GM12878 (cell line): ENCODE data around the gene CLEC5A. TPM values are rescaled to one million over a fixed set of nuclear protein-coding genes. Genes with fewer than 3 reads are reported as not detected.

Source experiments
- ATAC-seq: fragments of 200-7000 bp; cut with Tn5 transposase; 3 replicates; pipeline ENCODE4 v1.9.1; 2020; ENCODE audit warnings: mild to moderate bottlenecking, moderate library complexity
- BruUV-seq: library from RNA; stranded (reverse); fragments of 400-500 nt; replicated peaks from 2 replicates; lab custom pipeline; 2021; lab: Mats Ljungman, UMichigan
- CTCF ChIA-PET: fragments of 300-600 bp; sonication (Branson Sonifier 250); formaldehyde crosslinking; extraction: SDS; loops from one replicate; lab custom pipeline; 2021; ENCODE audit warnings: inconsistent platforms; lab: Yijun Ruan, JAX
- POLR2A ChIA-PET: fragments of 350-600 bp; formaldehyde crosslinking; extraction: SDS; loops from one replicate; lab custom pipeline; 2021; ENCODE audit warnings: inconsistent platforms; lab: Charles Lee
- RAD21 ChIA-PET: fragments of 300-600 bp; sonication (Branson Sonifier 250); formaldehyde crosslinking; loops from one replicate; lab custom pipeline; 2023; ENCODE audit warnings: antibody characterized with exemption; ENCODE audit not compliant: unreplicated experiment; lab: Charles Lee
- SMC1A ChIA-PET: fragments of 300-600 bp; sonication (Branson Sonifier 250); formaldehyde crosslinking; loops from one replicate; lab custom pipeline; 2023; ENCODE audit not compliant: unreplicated experiment, uncharacterized antibody; lab: Charles Lee
- DNase-seq: peaks from one replicate; pipeline ENCODE4 v3.0.0-alpha.2; 2011; ENCODE audit warnings: low read depth, low spot score
- FAIRE-seq: peaks from 3 replicates; lab custom pipeline; 2011; peaks lifted over from hg19 to GRCh38; lab: Jason Lieb, UNC
- H2AFZ ChIP-seq: 2 replicates; pipeline ENCODE4 v1.6.0; 2011; ENCODE audit warnings: low read depth, low read length, control low read depth; ENCODE audit not compliant: control insufficient read depth
- H3K27ac ChIP-seq: 2 replicates; pipeline ENCODE4 v1.5.1; 2011; ENCODE audit warnings: control low read depth; ENCODE audit not compliant: control insufficient read depth, insufficient read depth
- H3K27me3 ChIP-seq, 2 experiments: replicated peaks in 1 of 2; 2 replicates each; pipeline versions ENCODE4 v1.6.0 to v1.6.1; 2011; ENCODE audit warnings: low read length in 1 of 2; ENCODE audit not compliant: control insufficient read depth in 2 of 2, insufficient read depth in 2 of 2
- H3K36me3 ChIP-seq, 2 experiments: 2 replicates each; pipeline ENCODE4 v1.5.1; 2011; ENCODE audit warnings: low read length in 1 of 2; ENCODE audit not compliant: control insufficient read depth in 2 of 2, insufficient read depth in 2 of 2
- H3K4me1 ChIP-seq: 2 replicates; pipeline ENCODE4 v1.6.1; 2011; ENCODE audit warnings: mild to moderate bottlenecking, low read length, moderate library complexity, mixed read lengths; ENCODE audit not compliant: control insufficient read depth, insufficient read depth
- H3K4me2 ChIP-seq: 2 replicates; pipeline ENCODE4 v1.6.0; 2011; ENCODE audit warnings: control low read depth; ENCODE audit not compliant: control insufficient read depth, insufficient read depth
- H3K4me3 ChIP-seq: fragments of 200-600 bp; sonication (generic); 2 replicates; pipeline ENCODE4 v1.5.1; 2016
- H3K79me2 ChIP-seq: 2 replicates; pipeline ENCODE4 v1.6.0; 2011; ENCODE audit warnings: low read length; ENCODE audit not compliant: control insufficient read depth, insufficient read depth
- H3K9ac ChIP-seq: 2 replicates; pipeline ENCODE4 v1.8.0; 2011; ENCODE audit warnings: low read length, control low read depth, mixed read lengths; ENCODE audit not compliant: control insufficient read depth, insufficient read depth
- H3K9me3 ChIP-seq: replicated peaks from 3 replicates; pipeline ENCODE4 v1.5.1; 2011; ENCODE audit warnings: mild to moderate bottlenecking, low read length; ENCODE audit not compliant: control insufficient read depth, insufficient read depth
- H4K20me1 ChIP-seq: 2 replicates; pipeline ENCODE4 v1.6.0; 2011; ENCODE audit not compliant: control insufficient read depth, insufficient read depth
- BRCA1 ChIP-seq: IDR thresholded peaks from 2 replicates; pipeline ENCODE4 v1.6.1; 2011; ENCODE audit warnings: low read depth, low read length, improper control_type of control experiment
- CBFB ChIP-seq: IDR thresholded peaks from 2 replicates; pipeline ENCODE4 v1.6.1; 2016; ENCODE audit warnings: antibody characterized with exemption, low read depth
- E4F1 ChIP-seq: fragments of 450-650 bp; IDR thresholded peaks from 2 replicates; pipeline ENCODE4 v1.6.1; 2018; ENCODE audit warnings: borderline replicate concordance, mild to moderate bottlenecking; ENCODE audit not compliant: partially characterized antibody
- GATAD2B ChIP-seq: fragments of 450-650 bp; conservative IDR thresholded peaks from 2 replicates; pipeline ENCODE4 v1.6.1; 2017; ENCODE audit warnings: low read depth, mild to moderate bottlenecking, moderate library complexity
- HCFC1 ChIP-seq: fragments of 150-350 bp; IDR thresholded peaks from 2 replicates; pipeline ENCODE4 v1.6.1; 2014; ENCODE audit warnings: low read length
- HDGF ChIP-seq: fragments of 450-650 bp; IDR thresholded peaks from 2 replicates; pipeline ENCODE4 v1.6.1; 2016; ENCODE audit warnings: antibody characterized with exemption
- MEF2A ChIP-seq: IDR thresholded peaks from 2 replicates; pipeline ENCODE4 v1.6.1; 2011; ENCODE audit warnings: low read depth, mild to moderate bottlenecking, low read length, moderate library complexity; ENCODE audit not compliant: insufficient read depth
- NR2F1 ChIP-seq: fragments of 450-650 bp; conservative IDR thresholded peaks from 2 replicates; pipeline ENCODE4 v1.6.1; 2017; ENCODE audit warnings: mild to moderate bottlenecking
- SIX5 ChIP-seq: IDR thresholded peaks from 2 replicates; pipeline ENCODE4 v1.6.1; 2011; ENCODE audit warnings: mild to moderate bottlenecking, low read depth, low read length, moderate library complexity; ENCODE audit not compliant: severe bottlenecking
- SMAD1 ChIP-seq: fragments of 450-650 bp; IDR thresholded peaks from 2 replicates; pipeline ENCODE4 v1.6.1; 2018; ENCODE audit warnings: mild to moderate bottlenecking, low read depth; ENCODE audit not compliant: partially characterized antibody
- TAF1 ChIP-seq: IDR thresholded peaks from 2 replicates; pipeline ENCODE4 v1.6.1; 2011; ENCODE audit warnings: mild to moderate bottlenecking, low read depth, low read length, borderline replicate concordance
- TCF12 ChIP-seq: IDR thresholded peaks from 2 replicates; pipeline ENCODE4 v1.6.1; 2011; ENCODE audit warnings: low read depth, mild to moderate bottlenecking, low read length
- TCF3 ChIP-seq: IDR thresholded peaks from 2 replicates; pipeline ENCODE4 v1.6.1; 2012; ENCODE audit warnings: low read depth, mild to moderate bottlenecking, low read length, borderline replicate concordance; ENCODE audit not compliant: insufficient read depth
- USF2 ChIP-seq: IDR thresholded peaks from 2 replicates; pipeline ENCODE4 v1.6.1; 2011; ENCODE audit warnings: low read depth, low read length, improper control_type of control experiment, borderline replicate concordance
- YY1 ChIP-seq: IDR thresholded peaks from 2 replicates; pipeline ENCODE4 v1.6.1; 2011; ENCODE audit warnings: low read depth, mild to moderate bottlenecking, low read length
- ZBTB11 ChIP-seq: fragments of 450-650 bp; formaldehyde crosslinking; IDR thresholded peaks from 2 replicates; pipeline ENCODE4 v1.5.0; 2022; ENCODE audit warnings: mild to moderate bottlenecking, missing genetic modification characterization
- WGBS: methylation state at CpG from one replicate; pipeline ENCODE4 v1.1.6; 2016; ENCODE audit warnings: low lambda C conversion rate; ENCODE audit not compliant: insufficient replicate concordance, insufficient coverage; ENCODE audit errors: missing lambda C conversion rate; 5-methylcytosine and 5-hydroxymethylcytosine counted together
- in situ Hi-C: fragments of 300-500 bp; cut with MboI; formaldehyde crosslinking; loops from 9 replicates; pipeline ENCODE4 v1.14.3; 2018; ENCODE audit warnings: mixed read lengths
- intact Hi-C: fragments of 100-400 bp; cut with micrococcal nuclease; formaldehyde crosslinking; loops from one replicate; pipeline ENCODE4 v1.14.2; 2022; ENCODE audit not compliant: unreplicated experiment
- polyA plus RNA-seq, 11 experiments: library from polyadenylated mRNA; depleted of rRNA in 4 of 11; unstranded in 6 of 11; stranded (reverse) in 5 of 11; fragments of >200 nt; fragmentation: Nextera tagmentation in 4 of 11; fragmentation: Illumina TruSeq in 1 of 11; extraction: Ambion mirVana in 4 of 11; extraction: Trizol in 1 of 11; gene quantifications; 1 replicate in 1 of 11; 2 replicates in 10 of 11; pipeline versions ENCODE4 v1.2.1 to v1.2.3, GENCODE V29; 2011 to 2016; ENCODE audit warnings: inconsistent platforms in 2 of 11, missing spikeins in 2 of 11, low read depth in 1 of 11
- total RNA-seq, 4 experiments: library from RNA; depleted of rRNA in 3 of 4; stranded (reverse); fragments of >200 nt in 3 of 4; fragmentation: Illumina TruSeq in 1 of 4; extraction: Trizol in 1 of 4; gene quantifications; 2 replicates each; pipeline versions ENCODE4 v1.2.1 to v1.2.3, GENCODE V29; 2013 to 2021

Gene CLEC5A
- total and polyA plus RNA-seq, 10 of the 15 experiments (the other 5 are each of a cell fraction or from before 2014, with no cell fraction given), result not detected

- TF ChIP-seq ZBTB11 (CRISPR knock-in tag) (no peak), HCFC1 (no peak)
Measured at GRCh38 chr7:141889321-141889720, 57.5 kb downstream of the CLEC5A start (continued).

GRCh38 chr7:141884539-141885225, 62.1 kb downstream of the CLEC5A start:
- FAIRE-seq (peak; percentile 79), DNase-seq (peak; percentile 31), ATAC-seq (peak; percentile 94)
- ChIA-PET SMC1A (interaction anchor here (1.2 kb wide), 1 partner anchor 10 kb away, joined by 4 read pairs; no protein-coding TSS in a partner anchor), CTCF (no interaction called here), RAD21 (no interaction called here), POLR2A (no interaction called here)
- no peaks in the 10 kb centered on the region for H3K9me3 ChIP-seq
- H3K27me3 ChIP-seq, result no peaks in the 10 kb centered on the region; a peak in 1 of 4 replicates
- no peaks in the 10 kb centered on the region for H4K20me1 ChIP-seq
- no peaks in the 10 kb centered on the region for H3K36me3 ChIP-seq
- BruUV-seq, result no TSS peak
- intact Hi-C loops (no loop called here), in situ Hi-C loops (no loop called here)
- no peak overlapping the region for H3K27ac ChIP-seq
- H3K79me2 ChIP-seq, result no peaks in the 10 kb centered on the region
- WGBS, result 0% methylated on average over 5 of the region's 5 CpGs
- H3K4me3 ChIP-seq, result no peak overlapping the region
- H2AFZ ChIP-seq, result no peak overlapping the region; the same call in 1 of the 2 replicates
- H3K4me1 ChIP-seq, result no peaks in the 10 kb centered on the region
- H3K9ac ChIP-seq, result no peak overlapping the region
- H3K4me2 ChIP-seq, result 0 out of 2 replicates have a peak overlapping the region, but pooled peaks have one; percentile 3
- TF ChIP-seq NR2F1, result no peak
- no peak for TF ChIP-seq E4F1
- no peak for TF ChIP-seq SMAD1
- TF ChIP-seq YY1, result peak; percentile 27; the same call in 1 of the 2 replicates
- no peak for TF ChIP-seq TAF1
- TF ChIP-seq TCF3, result no peak
- TF ChIP-seq SIX5, result no peak
- TF ChIP-seq USF2, result no peak
- TF ChIP-seq BRCA1, result no peak
- TF ChIP-seq MEF2A, result 0 out of 2 replicates have a peak, but pooled peaks have one; percentile 27
- TF ChIP-seq CBFB, result 0 out of 2 replicates have a peak, but pooled peaks have one; percentile 48
- no peak for TF ChIP-seq TCF12
- TF ChIP-seq GATAD2B, result no peak
- no peak for TF ChIP-seq HDGF
